Kidney glomerular epithelial cell (primary cell): ENCODE data around the gene SETBP1.

ENCODE experiments used
- DNase-seq: peaks from one replicate; lab custom pipeline; 2025; lab: John Stamatoyannopoulos, UW

The SETBP1 gene

DNA sequence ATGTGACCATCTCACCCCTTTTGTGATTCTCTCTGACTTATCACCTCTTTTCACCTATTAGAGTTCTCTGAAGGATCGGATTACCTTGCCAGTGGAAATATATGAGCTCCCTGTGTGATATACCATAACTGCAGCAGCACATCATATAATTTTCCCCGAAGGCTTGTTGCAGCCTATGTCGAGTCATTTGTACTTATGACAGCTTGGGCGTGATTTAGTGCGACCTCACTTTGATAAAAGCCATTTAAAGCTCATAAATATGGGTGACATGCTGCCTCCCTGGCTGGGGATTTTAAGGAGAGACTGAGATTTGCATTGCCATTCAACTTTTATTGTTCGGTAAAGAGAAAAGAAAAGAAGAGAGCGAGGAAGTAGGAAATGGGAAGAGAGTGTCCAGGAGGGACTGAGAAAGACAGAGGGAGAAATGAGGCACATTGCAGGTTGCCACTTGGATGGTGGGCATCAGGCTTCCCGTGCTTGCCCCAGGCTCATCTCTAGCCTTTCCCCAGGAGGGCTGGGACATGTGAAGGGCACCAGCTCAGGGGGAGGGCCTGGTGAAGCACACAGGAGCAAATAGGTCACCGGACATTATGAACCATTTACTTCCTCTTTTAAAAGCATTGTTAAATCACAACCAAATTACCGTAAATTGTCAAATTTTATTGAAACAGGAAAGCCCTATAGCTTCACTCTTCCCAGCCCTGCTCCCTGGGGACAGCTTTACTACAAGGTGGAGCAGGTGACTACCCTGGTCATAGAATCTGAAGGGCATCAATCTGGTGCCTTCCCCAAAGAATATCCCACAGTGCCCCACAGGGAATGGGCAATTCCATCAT lies 161.3 kb downstream of the SETBP1 start:
- no peak for DNase-seq

DNA sequence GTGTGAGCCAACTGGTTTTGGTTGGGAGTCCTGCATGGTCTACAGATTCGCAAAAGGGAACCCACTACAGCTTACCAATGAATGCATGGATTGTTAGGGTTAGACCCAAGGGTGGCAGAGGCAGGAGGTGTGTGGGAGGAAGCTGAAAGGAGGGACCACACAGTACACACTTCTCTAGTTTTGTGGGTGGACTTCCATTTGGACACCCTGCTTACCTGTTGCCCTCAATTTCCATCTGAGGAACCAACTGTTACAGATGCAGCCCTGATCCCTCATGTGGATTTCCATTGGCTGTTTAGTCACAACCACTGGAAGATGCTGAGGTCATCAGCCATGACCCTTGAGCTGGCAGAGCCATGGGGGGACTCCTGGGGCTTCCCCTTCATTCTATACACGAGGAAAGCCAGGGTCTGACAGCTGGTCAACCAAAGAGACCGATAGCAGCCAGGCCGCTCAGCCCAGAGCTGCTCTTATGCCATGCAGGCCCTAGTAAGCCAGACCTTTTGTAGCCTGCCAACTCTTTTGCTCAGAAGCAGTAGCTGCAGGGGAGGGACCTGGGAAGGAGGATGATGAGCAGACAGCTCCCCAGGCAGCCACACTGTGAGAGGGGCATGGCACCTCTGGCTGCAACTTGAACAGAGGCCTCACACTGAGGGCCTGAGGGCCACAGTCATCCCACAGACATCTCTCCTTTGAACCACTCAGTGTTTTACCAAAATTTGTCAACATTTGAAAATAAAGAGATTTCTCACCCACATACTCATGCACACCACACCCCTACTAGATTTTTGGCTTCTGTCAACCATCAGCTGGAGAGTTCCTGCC lies 162.1 kb downstream of the SETBP1 start:
- no peak for DNase-seq

DNA sequence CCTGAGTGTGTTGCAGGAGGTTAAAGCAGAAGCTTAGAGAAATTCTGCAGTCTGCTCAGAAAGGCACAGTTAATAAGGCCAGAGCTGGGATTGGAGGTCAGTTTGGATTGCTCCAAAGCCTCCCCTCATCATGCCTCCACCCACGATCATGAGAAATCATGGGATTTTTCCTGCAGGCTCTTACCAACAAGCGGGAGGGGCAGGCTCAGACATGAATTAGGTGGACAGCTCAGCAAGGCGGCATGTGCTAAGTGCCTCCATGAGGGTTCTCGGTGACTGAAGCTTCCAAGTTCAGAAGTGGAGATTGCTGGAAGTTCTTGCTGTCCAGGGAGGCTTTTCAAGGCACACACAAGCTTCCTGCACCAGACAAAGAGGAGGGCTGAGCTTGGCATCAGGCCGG lies 163.8 kb downstream of the SETBP1 start:
- no peak for DNase-seq

DNA sequence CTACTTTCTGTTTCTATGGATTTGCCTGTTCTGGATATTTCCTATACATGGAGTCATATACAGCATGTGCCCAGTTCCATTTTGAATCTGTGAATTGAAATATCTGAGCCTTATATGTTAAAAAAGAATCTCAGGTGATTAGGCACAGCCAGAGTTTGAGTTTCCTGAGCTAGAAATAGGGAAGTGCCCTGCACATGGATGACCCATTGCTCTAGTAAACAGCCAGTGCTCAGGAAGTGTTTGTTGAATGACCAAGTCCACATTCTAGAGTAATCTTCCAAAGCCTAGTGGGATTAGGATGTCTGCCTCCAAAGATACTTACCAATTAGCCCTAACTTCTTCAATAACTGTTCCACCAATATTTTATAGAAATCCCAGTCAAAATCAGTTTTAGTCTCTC lies 165.8 kb downstream of the SETBP1 start:
- no peak for DNase-seq

DNA sequence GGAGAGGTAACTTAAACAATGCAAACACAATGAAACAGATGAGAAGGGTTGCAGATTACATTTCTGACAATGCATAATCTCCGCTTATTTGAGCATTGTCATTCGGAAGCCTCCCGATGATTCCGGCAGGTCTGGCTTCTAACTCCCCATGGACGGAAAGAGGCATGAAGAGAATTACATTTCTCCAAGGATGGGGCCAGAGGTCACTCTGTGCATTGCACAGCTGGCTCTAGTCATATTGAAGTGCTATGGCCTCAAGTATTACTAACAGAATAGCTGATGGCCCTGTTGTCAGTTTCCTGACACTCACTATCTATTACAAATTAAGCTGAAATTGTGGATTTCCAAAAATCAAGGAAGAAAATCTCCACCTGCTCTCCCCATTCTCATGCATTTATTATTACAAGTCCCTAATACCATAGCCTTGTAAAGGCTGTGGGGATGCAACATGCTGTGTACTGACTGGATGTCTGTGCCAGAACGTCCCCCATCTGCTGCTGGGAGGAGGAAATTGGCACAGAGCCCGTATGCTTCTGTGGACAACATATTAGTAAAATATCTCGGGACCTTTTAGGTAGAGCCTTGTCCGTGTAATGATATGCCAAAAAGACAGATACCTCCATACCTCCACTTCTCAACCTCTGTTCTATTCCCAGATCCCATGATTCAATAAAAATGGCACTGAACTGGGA lies 168.1 kb downstream of the SETBP1 start:
- no peak for DNase-seq

DNA sequence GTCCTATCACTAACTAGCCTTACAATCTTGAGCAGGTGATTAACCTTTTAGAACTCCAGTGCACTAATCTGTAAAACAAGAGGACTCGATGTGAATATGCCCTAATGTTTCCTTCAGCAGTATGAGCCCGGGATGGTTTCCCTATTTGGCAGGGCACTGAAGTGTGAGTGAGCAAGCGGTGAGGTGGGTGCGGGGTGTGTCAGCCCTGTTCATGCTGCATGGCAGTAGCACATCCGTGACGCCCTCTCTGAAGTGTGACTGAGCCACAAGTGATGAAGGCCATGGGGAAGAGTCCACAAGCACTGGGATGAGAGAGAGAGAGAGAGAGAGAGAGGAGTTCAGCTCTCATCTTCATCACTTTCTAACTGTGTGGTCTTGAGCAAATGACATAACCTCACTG lies 168.7 kb downstream of the SETBP1 start:
- no peak for DNase-seq

DNA sequence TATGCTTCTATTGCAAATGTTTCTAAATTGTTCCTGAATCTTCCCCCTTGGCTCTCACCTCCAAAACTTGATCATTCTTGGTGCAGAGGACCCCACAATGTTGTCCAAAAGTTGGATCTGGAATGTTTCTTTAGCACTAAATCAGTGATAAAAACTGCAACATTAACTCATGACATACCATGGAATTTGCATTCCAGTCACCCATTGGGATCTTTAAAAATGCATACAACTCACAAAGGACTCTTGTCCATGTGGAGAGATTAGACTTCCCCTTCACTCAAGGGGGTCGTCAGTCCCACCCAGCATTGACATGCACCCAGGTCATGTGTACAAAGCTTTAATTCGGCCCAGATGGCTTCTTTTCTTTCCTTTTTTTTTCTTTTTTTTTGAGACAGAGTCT lies 169.3 kb downstream of the SETBP1 start:
- no peak for DNase-seq

DNA sequence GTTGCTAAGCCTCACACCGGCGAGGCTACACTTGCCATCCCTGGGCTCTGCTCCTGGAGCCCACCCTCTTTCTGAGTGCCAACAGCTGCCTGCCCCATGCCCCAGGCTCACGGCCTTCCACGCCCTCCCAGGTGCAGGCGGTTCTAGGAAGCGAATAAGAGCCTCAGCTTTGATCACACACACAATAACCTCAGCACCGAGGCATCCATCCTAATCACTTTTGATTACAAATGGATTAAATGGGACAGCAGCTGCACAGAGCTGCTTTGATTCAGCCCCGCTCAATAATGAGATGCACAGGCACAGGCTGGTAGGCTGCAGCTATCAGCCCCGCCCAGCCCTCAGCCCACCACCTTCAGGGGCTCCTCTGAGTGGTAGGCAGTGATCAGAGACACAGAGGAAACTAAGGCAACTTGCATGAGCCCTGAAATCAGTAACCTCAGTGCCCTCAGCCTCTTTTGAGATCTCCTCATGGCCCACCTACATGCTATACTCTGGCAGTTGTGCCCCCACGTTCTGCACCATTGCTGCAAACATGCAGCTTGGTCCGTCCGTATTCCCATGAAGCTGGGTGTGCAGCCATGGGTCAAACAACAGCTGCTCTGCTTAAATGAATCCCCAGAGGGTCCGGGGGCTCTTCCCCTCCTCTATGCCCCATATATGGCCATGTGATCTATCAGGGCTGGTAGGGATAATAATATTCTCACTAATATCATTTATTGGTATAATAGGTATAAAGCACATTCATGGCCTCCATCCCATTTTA lies 171.4 kb downstream of the SETBP1 start:
- DNase-seq = no peak

DNA sequence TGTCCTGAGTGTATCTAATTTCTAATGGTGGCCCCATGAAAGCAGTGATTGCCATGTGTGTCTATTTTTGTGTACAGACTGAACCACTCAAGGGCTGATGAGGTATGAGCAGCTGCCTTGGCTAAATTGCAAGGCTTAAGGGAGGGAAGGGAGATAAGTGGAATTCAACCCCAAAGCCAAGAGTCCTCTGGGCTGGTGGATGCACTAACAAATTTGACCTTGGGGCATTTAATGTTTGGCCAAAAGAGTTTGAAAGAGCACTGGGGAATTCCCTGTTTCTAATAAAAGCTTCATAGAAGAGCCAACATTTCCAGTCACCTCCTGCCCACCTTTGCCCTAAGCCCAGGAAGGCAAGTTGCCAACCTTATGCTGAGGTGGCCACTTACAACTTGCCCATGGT lies 172.1 kb downstream of the SETBP1 start:
- no peak for DNase-seq

DNA sequence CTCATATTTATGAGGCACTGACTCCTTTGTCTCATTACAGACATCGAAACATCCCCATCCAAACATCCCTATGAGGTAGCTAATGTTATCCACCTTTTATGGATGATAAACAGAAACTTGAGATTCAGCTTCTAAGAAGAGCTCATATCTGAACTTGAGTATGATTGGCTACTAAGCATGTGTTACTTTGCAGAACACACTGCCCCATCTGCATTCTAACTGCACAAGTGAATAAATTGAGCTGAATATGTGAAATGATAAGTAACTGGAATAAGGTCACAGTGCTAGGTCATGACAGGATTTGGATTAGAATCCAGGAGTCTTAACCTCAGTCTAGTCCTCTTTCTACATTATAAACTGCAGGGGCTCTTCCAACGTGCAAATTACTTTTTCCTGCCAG lies 172.7 kb downstream of the SETBP1 start:
- no peak for DNase-seq

DNA sequence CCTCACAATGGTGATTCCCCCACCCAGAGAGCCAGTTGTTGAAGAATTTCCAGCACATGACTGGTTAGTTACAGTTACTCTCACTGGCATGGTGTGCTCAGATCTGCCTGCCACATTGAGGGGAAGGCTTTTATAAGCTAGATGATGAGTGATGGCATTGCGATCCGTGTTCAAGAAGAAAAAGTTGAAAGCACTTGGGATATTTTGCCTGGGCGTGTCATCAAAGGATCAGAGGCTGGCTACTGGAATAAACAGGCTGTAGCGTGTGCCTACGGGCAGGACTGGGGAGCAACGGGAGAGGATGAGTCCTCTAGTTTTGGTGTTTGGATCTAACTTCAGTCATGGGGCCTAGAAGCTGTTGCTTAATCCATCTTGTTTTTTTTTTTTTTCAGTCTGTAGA lies 175.0 kb downstream of the SETBP1 start:
- DNase-seq = no peak

DNA sequence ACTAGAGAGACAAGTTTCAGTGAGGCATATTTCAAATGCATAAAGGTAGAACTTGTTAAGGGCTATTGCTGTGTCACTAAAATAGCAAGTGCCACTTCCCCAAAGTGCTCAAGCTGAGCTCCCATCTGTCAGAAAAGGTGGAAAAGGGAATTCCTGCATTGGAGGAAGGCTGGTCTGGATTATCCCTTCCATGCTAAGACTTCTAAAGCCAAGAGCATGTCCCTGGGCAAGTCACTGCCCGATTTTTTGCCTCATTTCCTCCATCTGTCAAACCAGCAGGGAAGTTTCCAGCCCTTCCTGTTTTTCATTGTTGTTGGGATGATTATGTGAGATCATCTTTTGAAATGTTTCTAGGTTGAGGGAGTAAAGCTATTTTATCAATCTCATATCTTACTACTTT lies 175.5 kb downstream of the SETBP1 start:
- DNase-seq = no peak

DNA sequence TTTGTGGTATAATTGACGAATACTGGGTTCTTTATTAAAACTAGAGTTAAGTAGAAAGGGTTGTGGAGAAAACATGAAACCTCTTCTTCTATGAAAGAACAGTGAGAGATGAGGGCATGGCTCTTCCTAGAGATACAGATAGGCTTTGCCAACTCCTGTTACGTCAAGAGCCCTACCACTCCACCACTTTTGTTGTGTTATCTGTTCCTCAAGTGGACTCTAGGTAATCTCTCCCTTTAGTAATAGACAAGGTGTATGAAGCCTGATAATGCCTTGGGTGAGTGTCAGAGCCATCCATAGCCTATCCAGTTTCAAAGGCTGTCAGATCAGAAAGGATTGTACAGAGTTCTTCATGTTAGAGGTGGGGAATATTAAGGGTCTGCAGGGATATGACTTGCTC lies 176.4 kb downstream of the SETBP1 start:
- no peak for DNase-seq

DNA sequence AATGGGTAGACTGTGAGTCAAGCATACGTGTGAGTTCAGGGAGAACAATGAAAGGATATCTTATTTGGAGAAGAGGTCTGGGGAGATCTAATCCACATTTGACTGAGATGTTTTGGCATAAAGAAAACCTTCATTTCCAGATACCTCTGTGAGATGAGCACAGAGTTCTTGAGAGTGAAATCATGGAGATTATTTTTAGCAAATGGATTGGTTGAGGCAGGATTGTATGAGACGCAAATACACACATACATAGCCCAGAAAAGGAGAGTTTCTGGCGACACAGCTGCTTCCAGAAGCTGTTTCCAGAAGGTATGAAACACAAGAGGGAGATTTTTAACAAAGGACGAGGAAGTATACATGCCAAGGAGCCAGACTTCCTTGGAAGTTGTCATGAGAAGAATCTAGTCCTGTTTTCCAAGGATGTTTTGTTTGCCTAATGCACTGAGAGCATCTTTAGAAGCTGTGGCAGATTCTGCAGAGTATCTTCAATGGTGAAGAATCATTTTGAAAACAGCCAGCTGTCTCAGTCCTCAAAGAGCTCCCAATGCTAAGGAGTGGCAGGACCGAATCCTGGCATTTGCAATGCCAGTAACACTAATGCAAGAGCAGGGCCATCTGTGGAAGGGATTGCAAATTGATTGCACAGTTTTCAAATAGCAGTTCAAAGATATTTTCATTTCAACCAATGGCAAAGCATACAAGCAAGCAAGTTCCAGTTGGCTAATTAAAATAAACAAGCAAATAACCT lies 177.2 kb downstream of the SETBP1 start:
- DNase-seq = no peak

DNA sequence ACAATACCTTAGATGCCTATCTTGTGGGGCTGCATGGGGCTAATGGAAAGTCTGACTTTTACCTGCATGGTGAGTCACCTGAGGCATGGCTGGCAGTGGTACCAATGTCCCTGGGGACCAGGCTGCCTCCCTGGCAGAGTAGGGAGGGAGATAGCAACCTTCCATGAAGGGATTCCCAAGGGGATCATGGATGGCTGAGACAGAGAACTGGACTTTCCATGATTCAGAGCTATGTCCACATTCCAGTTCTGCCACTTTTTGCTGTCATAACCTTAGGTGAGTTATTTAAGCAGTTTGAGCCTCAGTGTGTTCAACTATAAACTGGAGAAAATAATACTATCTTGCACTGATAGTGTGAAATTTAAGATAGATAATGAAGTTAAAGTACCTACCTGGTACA lies 178.6 kb downstream of the SETBP1 start:
- DNase-seq = no peak

DNA sequence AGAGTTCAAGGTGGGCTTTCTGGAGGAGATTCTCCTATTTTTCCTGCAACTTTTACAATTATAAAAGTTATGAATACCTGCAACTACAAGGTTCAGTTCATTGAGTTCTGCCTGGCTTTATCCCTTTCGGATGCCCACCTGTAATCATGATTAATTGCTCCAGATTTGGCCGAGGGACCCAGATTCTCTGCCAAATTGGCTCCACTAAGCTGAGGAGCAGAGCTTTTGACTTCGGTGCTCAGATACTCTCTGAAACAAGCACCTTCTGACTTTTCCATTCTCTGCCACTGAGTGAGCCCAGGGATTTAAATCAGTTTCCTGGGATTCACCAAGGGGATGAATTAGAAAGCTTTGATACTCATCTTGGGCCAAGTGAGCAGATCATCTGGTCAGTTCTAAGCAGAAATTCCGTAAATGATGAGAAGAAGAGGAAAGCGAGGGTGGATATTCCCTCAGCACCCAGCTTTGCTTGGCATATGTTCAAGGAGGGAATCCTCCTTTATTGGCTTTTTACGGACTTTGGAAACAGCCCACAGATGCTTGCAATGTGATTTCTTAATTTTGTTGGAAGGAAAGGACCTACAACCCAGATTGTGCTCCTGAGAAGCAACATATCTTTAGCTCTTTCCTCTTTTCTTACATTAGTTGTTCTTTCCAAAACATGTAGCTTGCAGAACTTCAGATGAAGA lies 179.2 kb downstream of the SETBP1 start:
- no peak for DNase-seq

DNA sequence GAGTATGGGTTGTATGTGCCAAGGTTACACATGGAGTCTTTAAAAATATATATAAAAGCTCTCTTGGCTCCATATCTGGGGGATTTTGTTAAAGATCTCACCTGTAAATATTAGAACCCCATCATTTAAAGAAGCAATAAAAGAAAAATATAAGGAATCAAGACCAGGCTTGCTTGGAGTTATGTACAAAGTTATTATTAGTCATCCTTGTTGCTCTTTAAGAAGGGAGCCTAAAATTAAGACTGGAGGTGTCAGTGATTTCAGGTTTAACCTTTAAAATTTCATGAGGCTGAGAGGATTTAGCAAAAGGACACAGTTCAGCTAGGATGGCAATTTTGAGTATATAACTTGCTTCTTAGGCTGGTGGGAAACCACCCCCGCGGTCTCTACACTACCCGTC lies 181.4 kb downstream of the SETBP1 start:
- DNase-seq = no peak

DNA sequence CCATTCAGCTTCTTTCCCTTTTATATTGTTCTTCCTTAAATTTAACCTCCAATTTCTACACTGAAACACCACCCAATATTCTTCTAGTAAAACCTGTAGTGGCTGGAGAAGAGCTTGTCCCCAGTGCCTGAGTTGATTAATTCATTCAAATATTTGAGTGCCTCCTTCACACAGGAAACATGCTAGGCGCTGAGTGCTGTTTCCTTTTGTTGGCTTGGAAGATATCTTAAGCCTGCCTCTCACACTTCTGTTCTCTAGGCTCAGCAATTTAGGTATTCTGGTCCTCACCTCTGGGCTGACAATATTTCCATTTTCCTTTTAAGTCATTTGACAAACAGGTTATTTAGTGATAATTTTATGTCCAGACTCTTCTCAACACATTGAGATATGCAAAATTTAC lies 185.4 kb downstream of the SETBP1 start:
- DNase-seq = no peak

DNA sequence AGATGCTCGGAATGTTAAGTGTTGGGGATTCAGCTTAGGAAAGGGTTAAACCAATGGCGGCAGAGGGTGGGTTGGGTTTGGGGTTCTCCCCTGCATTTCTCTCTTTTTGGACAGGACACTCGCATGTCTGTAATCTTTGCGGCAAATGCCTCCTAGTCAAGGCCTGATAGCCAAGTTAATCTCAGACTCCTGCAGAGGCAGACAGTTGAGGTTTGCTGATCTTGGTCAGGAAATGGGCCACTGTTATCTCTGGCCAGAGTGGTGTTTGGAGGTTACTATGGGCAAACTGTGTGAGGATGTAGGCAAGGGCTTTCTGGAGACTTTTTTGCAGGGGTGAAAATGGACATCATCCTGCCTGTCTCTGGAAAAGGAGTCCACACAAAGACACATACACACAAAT lies 188.8 kb downstream of the SETBP1 start:
- DNase-seq = no peak

DNA sequence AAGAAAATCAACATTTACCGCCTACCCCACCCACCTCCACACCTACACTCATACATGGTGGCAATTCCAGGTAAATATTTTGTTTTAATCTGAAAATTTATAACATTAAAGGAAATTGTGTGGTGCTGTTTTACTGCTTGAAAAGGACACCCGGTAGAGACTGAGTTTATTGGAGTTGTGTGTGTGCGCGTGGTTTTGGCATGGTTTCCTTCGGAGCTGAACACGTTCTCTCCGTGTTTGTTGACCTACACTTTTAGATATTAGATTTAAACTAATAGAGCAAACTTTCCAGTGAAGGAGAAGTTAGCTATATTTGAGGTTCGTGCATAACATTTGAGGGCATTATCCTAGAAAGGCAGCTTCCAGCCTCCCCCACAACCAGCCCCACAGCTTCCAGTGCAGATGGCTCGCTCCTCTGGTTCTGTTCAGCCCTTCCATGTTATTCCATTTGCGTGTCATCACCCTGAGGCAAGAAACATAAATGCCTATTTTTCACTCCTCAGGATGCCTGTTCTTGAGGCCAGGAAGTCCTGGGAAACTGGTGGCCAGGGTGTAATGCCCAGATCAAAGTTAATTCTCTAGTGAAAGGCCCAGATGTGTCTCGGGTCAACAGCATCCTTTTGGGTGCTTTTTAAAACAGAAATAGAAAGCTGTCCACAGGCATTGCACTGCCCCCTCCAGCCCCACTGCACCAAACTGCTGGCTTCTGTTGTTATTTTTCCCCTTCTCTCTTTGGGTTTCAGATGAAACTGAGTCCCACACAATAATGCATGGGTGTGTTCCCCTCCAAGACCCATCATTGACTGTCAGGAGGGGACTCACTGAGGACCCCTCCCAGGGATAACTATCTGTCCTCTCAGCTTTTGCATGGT lies 190.2 kb downstream of the SETBP1 start:
- DNase-seq = no peak
